RKO (cell line): ENCODE data around the gene HGF.
A peak's percentile ranks its signal among the peaks of the same experiment; 100 is the strongest.
"Not testable (repeated sequence)": the region's sequence is repeated elsewhere in the genome, so short reads cannot be mapped to it uniquely, and the experiment has no call there.

ENCODE experiments used
- DNase-seq: peaks from one replicate; pipeline ENCODE4 v3.0.0-alpha.2; 2016; ENCODE audit warnings: low spot score

Gene HGF

GRCh38 chr7:81769891-81770727 lies at the start of gene HGF:
Gene HGF, minus strand, starts transcription at chr7:81770047. Its CDS starts 76 bp downstream, at chr7:81769971.
- peak; percentile 91 for DNase-seq

GRCh38 chr7:81816312-81816711 lies 46.5 kb upstream of the HGF start:
- no peak for DNase-seq

- DNase-seq = not testable (repeated sequence)
These were observed 43.1 kb upstream of the HGF start for GRCh38 chr7:81812866-81813476.

GRCh38 chr7:81811956-81812865 lies 42.4 kb upstream of the HGF start:
- no peak for DNase-seq

- no peak for DNase-seq
These were observed 40.8 kb upstream of the HGF start for GRCh38 chr7:81810476-81811155.

- DNase-seq = not testable (repeated sequence)
These were observed 38.5 kb upstream of the HGF start for GRCh38 chr7:81808310-81808709.

GRCh38 chr7:81803267-81803666 lies 33.4 kb upstream of the HGF start:
- no peak for DNase-seq

- no peak for DNase-seq
These were observed 32.4 kb upstream of the HGF start for GRCh38 chr7:81802251-81802650.

- no peak for DNase-seq
These were observed 31.7 kb upstream of the HGF start for GRCh38 chr7:81801532-81801931.

- no peak for DNase-seq
These were observed 22.0 kb upstream of the HGF start for GRCh38 chr7:81791568-81792518.

- DNase-seq = no peak
These were observed 20.8 kb upstream of the HGF start for GRCh38 chr7:81790686-81791085.

GRCh38 chr7:81790120-81790500 lies 20.3 kb upstream of the HGF start:
- no peak for DNase-seq

- DNase-seq = no peak
These were observed 19.7 kb upstream of the HGF start for GRCh38 chr7:81789406-81790119.

GRCh38 chr7:81788246-81788645 lies 18.4 kb upstream of the HGF start:
- no peak for DNase-seq

GRCh38 chr7:81783818-81784217 lies 14.0 kb upstream of the HGF start:
- DNase-seq = no peak

- DNase-seq = no peak
These were observed 11.3 kb upstream of the HGF start for GRCh38 chr7:81780914-81781693.

GRCh38 chr7:81779706-81780105 lies 9.9 kb upstream of the HGF start:
- DNase-seq = no peak

- no peak for DNase-seq
These were observed 7.8 kb upstream of the HGF start for GRCh38 chr7:81777697-81778096.

GRCh38 chr7:81776948-81777630 lies 7.2 kb upstream of the HGF start:
- no peak for DNase-seq
